CD4-positive, alpha-beta memory T cell (primary cell): Measurements from ENCODE around the gene PIK3CB. TPM values are rescaled to one million over a fixed set of nuclear protein-coding genes. Genes with fewer than 3 reads are reported as not detected.
"Not testable (repeated sequence)": the region's sequence is repeated elsewhere in the genome, so short reads cannot be mapped to it uniquely, and the experiment has no call there.

Experiments
- CTCF ChIA-PET: fragments of 350-600 bp; sonication (Branson Sonifier 250); formaldehyde crosslinking; loops from one replicate; lab custom pipeline; 2021; ENCODE audit warnings: inconsistent platforms; ENCODE audit not compliant: partially characterized antibody; lab: Charles Lee
- POLR2A ChIA-PET: fragments of 350-600 bp; sonication (Branson Sonifier 250); formaldehyde crosslinking; loops from one replicate; lab custom pipeline; 2021; ENCODE audit not compliant: partially characterized antibody; lab: Charles Lee
- DNase-seq, 5 donors: peaks; one replicate each; pipeline versions ENCODE4 v3.0.0 to v3.0.0-alpha.2; 2020 to 2022; ENCODE audit warnings: mixed read lengths in 1 of 5
- H3K27ac ChIP-seq: one replicate; pipeline ENCODE4 v1.7.0; 2013; ENCODE audit warnings: low read depth, low read length
- H3K27me3 ChIP-seq: 2 replicates; pipeline ENCODE4 v1.7.0; 2013; ENCODE audit warnings: mild to moderate bottlenecking, low read length, moderate library complexity; ENCODE audit not compliant: insufficient read depth
- H3K36me3 ChIP-seq: 2 replicates; pipeline ENCODE4 v1.7.0; 2013; ENCODE audit warnings: mild to moderate bottlenecking, low read length, moderate library complexity; ENCODE audit not compliant: insufficient read depth
- H3K4me1 ChIP-seq: 2 replicates; pipeline ENCODE4 v1.7.0; 2013; ENCODE audit warnings: mild to moderate bottlenecking, low read length, moderate library complexity; ENCODE audit not compliant: insufficient read depth
- H3K4me3 ChIP-seq, 2 donors: one replicate each; pipeline ENCODE4 v1.7.0; 2013; ENCODE audit warnings: low read length in 2 of 2, mild to moderate bottlenecking in 1 of 2
- H3K9me3 ChIP-seq, 2 donors: one replicate each; pipeline ENCODE4 v1.7.0; 2013; ENCODE audit warnings: low read length in 2 of 2, control low read depth in 1 of 2; ENCODE audit not compliant: control insufficient read depth in 1 of 2
- H3K27ac Mint-ChIP-seq, 7 donors: one replicate each; pipeline ENCODE4 v1.8.0; 2020 to 2021; ENCODE audit warnings: mixed read lengths in 7 of 7, mild to moderate bottlenecking in 6 of 7, inconsistent platforms in 3 of 7, moderate library complexity in 3 of 7
- H3K27me3 Mint-ChIP-seq, 2 donors: one replicate each; pipeline ENCODE4 v1.8.0; 2020 to 2021; ENCODE audit warnings: mixed read lengths in 2 of 2
- H3K36me3 Mint-ChIP-seq, 2 donors: one replicate each; pipeline ENCODE4 v1.8.0; 2020 to 2021; ENCODE audit warnings: mixed read lengths in 2 of 2, inconsistent platforms in 1 of 2, mild to moderate bottlenecking in 1 of 2
- H3K4me1 Mint-ChIP-seq, 4 donors: one replicate each; pipeline ENCODE4 v1.8.0; 2020 to 2021; ENCODE audit warnings: mixed read lengths in 4 of 4, mild to moderate bottlenecking in 1 of 4
- H3K4me3 Mint-ChIP-seq, 8 donors: one replicate each; pipeline ENCODE4 v1.8.0; 2020 to 2021; ENCODE audit warnings: mixed read lengths in 8 of 8, mild to moderate bottlenecking in 7 of 8, moderate library complexity in 6 of 8, inconsistent platforms in 3 of 8
- H3K9me3 Mint-ChIP-seq, 8 donors: one replicate each; pipeline ENCODE4 v1.8.0; 2020 to 2021; ENCODE audit warnings: mixed read lengths in 8 of 8, mild to moderate bottlenecking in 5 of 8, inconsistent platforms in 3 of 8, moderate library complexity in 1 of 8
- intact Hi-C: fragments of 100-400 bp; cut with micrococcal nuclease; formaldehyde crosslinking; loops from one replicate; pipeline ENCODE4 v1.15.1; 2023
- polyA plus RNA-seq, 2 donors: library from polyadenylated mRNA; unstranded; fragments of 300-500 nt; fragmentation: Illumina TruSeq; gene quantifications; one replicate each; pipeline ENCODE4 v1.2.3, GENCODE V29; 2021
- total RNA-seq, 2 experiments: library from RNA; stranded (reverse); gene quantifications; one replicate each; pipeline ENCODE4 v1.2.3, GENCODE V29; 2021

The PIK3CB gene
- total and polyA plus RNA-seq, 4 experiments from 2014 or later, result 14.4 to 52.1 (median 34.4) TPM

GRCh38 chr3:138833899-138834595 lies 681 bp downstream of the PIK3CB start:
- Mint-ChIP-seq H3K9me3 (peaks cover 0 to 7% (median 0%) of the 10 kb centered on the region in 8 donors), H3K27ac (peak overlapping the region; percentile 83 to 97 (median 93)), H3K36me3 (peaks cover 10 to 18% of the 10 kb centered on the region in 2 donors), H3K27me3 (no peaks in the 10 kb centered on the region), H3K4me1 (peaks cover 22 to 42% (median 33%) of the 10 kb centered on the region in 4 donors), H3K4me3 (peak overlapping the region; percentile 90 to 95 (median 92))
- POLR2A ChIA-PET, result interaction anchor here (0.7 to 2.3 kb wide), 11 partner anchors 9 to 240 kb away, joined by 3 to 19 read pairs (median 4); partner anchors contain the start of gene CEP70
- peak overlapping the region; percentile 55 to 76 for H3K4me3 ChIP-seq
- H3K27me3 ChIP-seq, result no peaks in the 10 kb centered on the region
- H3K27ac ChIP-seq, result peak overlapping the region; percentile 76
- H3K36me3 ChIP-seq, result no peaks in the 10 kb centered on the region
- peak in 2 of 5 donors; percentile 12 to 77 for DNase-seq
- CTCF ChIA-PET, result interaction anchor here (1.0 to 2.4 kb wide), 3 partner anchors 51 to 240 kb away, joined by 3 to 17 read pairs (median 4); partner anchors contain the start of gene CEP70
- H3K9me3 ChIP-seq, result no peaks in the 10 kb centered on the region
- H3K4me1 ChIP-seq, result peaks cover 21% of the 10 kb centered on the region
- intact Hi-C loops, result loop anchor here (1.0 to 10.0 kb wide), 6 partner anchors 19 to 239 kb away; partner anchors contain the start of genes CEP70 and FAIM

- not testable (repeated sequence) for H3K27me3 ChIP-seq, DNase-seq, H3K4me3 ChIP-seq, H3K9me3 Mint-ChIP-seq, H3K9me3 ChIP-seq, H3K27me3 Mint-ChIP-seq, H3K36me3 ChIP-seq
- Mint-ChIP-seq H3K27ac (peak overlapping the region in 5 of 7 donors; percentile 35 to 97 (median 46)), H3K4me3 (peak overlapping the region in 3 of 8 donors; percentile 26 to 58 (median 43)), H3K4me1 (peaks cover 22 to 42% (median 34%) of the 10 kb centered on the region in 4 donors), H3K36me3 (peaks cover 13 to 18% of the 10 kb centered on the region in 2 donors)
- Histone ChIP-seq H3K27ac (peak overlapping the region; percentile 76), H3K4me1 (peaks cover 21% of the 10 kb centered on the region)
- POLR2A ChIA-PET, result interaction anchor here (0.6 kb wide), 1 partner anchor 18 kb away, joined by 3 read pairs; no protein-coding TSS in a partner anchor
- CTCF ChIA-PET, result interaction anchor here (1.6 kb wide), 1 partner anchor 91 kb away, joined by 3 read pairs; no protein-coding TSS in a partner anchor
- intact Hi-C loops, result loop anchor here (10.0 kb wide), 1 partner anchor 138 kb away; no protein-coding TSS in a partner anchor
These were observed 2.2 kb downstream of the PIK3CB start for GRCh38 chr3:138832473-138833057.

- peaks cover 13% of the 10 kb centered on the region for H3K4me1 ChIP-seq
- peaks cover 2% of the 10 kb centered on the region for H3K36me3 ChIP-seq
- no peaks in the 10 kb centered on the region for H3K27me3 Mint-ChIP-seq
- peak overlapping the region in 2 of 8 donors; percentile 46 to 49 for H3K4me3 Mint-ChIP-seq
- peak overlapping the region in 5 of 7 donors; percentile 32 to 75 (median 61) for H3K27ac Mint-ChIP-seq
- H3K4me1 Mint-ChIP-seq, result peaks cover 22 to 49% (median 37%) of the 10 kb centered on the region in 4 donors
- H3K9me3 Mint-ChIP-seq, result peaks cover 0 to 7% (median 0%) of the 10 kb centered on the region in 8 donors
- H3K4me3 ChIP-seq, result no peak overlapping the region
- H3K27me3 ChIP-seq, result no peaks in the 10 kb centered on the region
- H3K9me3 ChIP-seq, result no peaks in the 10 kb centered on the region
- H3K36me3 Mint-ChIP-seq, result peaks cover 24 to 26% of the 10 kb centered on the region in 2 donors
- ChIA-PET POLR2A (no interaction called here), CTCF (no interaction called here)
- intact Hi-C loops, result loop anchor here (10.0 kb wide), 1 partner anchor 135 kb away; no protein-coding TSS in a partner anchor
- no peak overlapping the region for H3K27ac ChIP-seq
- DNase-seq, result no peak
These were observed 4.7 kb downstream of the PIK3CB start for GRCh38 chr3:138829886-138830510.

- Mint-ChIP-seq H3K27me3 (no peaks in the 10 kb centered on the region), H3K9me3 (peaks cover 0 to 7% (median 0%) of the 10 kb centered on the region in 8 donors), H3K4me1 (peaks cover 22 to 52% (median 36%) of the 10 kb centered on the region in 4 donors), H3K36me3 (peaks cover 29 to 31% of the 10 kb centered on the region in 2 donors), H3K27ac (no peak overlapping the region), H3K4me3 (no peak overlapping the region)
- H3K9me3 ChIP-seq, result no peaks in the 10 kb centered on the region
- POLR2A ChIA-PET, result no interaction called here
- H3K4me1 ChIP-seq, result peaks cover 16% of the 10 kb centered on the region
- no peak overlapping the region for H3K4me3 ChIP-seq
- H3K27ac ChIP-seq, result no peak overlapping the region
- no peaks in the 10 kb centered on the region for H3K27me3 ChIP-seq
- H3K36me3 ChIP-seq, result peaks cover 2% of the 10 kb centered on the region
- no peak for DNase-seq
- intact Hi-C loops, result no loop called here
- CTCF ChIA-PET, result no interaction called here
These were observed 5.6 kb downstream of the PIK3CB start for GRCh38 chr3:138829097-138829496.

GRCh38 chr3:138827222-138827621 lies 7.5 kb downstream of the PIK3CB start:
- POLR2A ChIA-PET, result no interaction called here
- peaks cover 0 to 7% (median 0%) of the 10 kb centered on the region in 8 donors for H3K9me3 Mint-ChIP-seq
- Histone ChIP-seq H3K27me3 (no peaks in the 10 kb centered on the region), H3K36me3 (peaks cover 2% of the 10 kb centered on the region), H3K9me3 (no peaks in the 10 kb centered on the region), H3K27ac (no peak overlapping the region), H3K4me3 (no peak overlapping the region), H3K4me1 (peaks cover 8% of the 10 kb centered on the region)
- H3K27ac Mint-ChIP-seq, result no peak overlapping the region
- no peak for DNase-seq
- CTCF ChIA-PET, result no interaction called here
- H3K27me3 Mint-ChIP-seq, result no peaks in the 10 kb centered on the region
- intact Hi-C loops, result no loop called here
- H3K4me1 Mint-ChIP-seq, result peaks cover 16 to 40% (median 26%) of the 10 kb centered on the region in 4 donors
- H3K4me3 Mint-ChIP-seq, result no peak overlapping the region
- peaks cover 22 to 31% of the 10 kb centered on the region in 2 donors for H3K36me3 Mint-ChIP-seq

- peaks cover 0 to 3% (median 0%) of the 10 kb centered on the region in 8 donors for H3K9me3 Mint-ChIP-seq
- Histone ChIP-seq H3K4me1 (peaks cover 8% of the 10 kb centered on the region), H3K27me3 (no peaks in the 10 kb centered on the region), H3K27ac (no peak overlapping the region), H3K4me3 (no peak overlapping the region), H3K36me3 (peaks cover 2% of the 10 kb centered on the region), H3K9me3 (no peaks in the 10 kb centered on the region)
- POLR2A ChIA-PET, result interaction anchor here (2.3 kb wide), 1 partner anchor 9 kb away, joined by 8 read pairs; the partner anchor contains the start of gene PIK3CB
- intact Hi-C loops, result no loop called here
- no peak for DNase-seq
- CTCF ChIA-PET, result interaction anchor here (0.6 to 1.9 kb wide), 3 partner anchors 11 to 120 kb away, joined by 3 to 5 read pairs (median 3); no protein-coding TSS in a partner anchor
- H3K4me3 Mint-ChIP-seq, result no peak overlapping the region
- no peaks in the 10 kb centered on the region for H3K27me3 Mint-ChIP-seq
- peak overlapping the region in 2 of 7 donors; percentile 29 to 42 for H3K27ac Mint-ChIP-seq
- peaks cover 20 to 31% of the 10 kb centered on the region in 2 donors for H3K36me3 Mint-ChIP-seq
- peaks cover 13 to 36% (median 22%) of the 10 kb centered on the region in 4 donors for H3K4me1 Mint-ChIP-seq
These were observed 9.4 kb downstream of the PIK3CB start for GRCh38 chr3:138825336-138825735.
